Heart right ventricle (tissue), 16 donors: Measurements from ENCODE around the gene NETO1. TPM values are rescaled to one million over a fixed set of nuclear protein-coding genes. Genes with fewer than 3 reads are reported as not detected.

ENCODE experiments used
- ATAC-seq, 8 donors: fragments of 200-7000 bp; cut with Tn5 transposase; one replicate each; pipeline ENCODE4 v1.9.1; 2020; ENCODE audit warnings: mild to moderate bottlenecking in 8 of 8, moderate library complexity in 8 of 8, moderate number of reproducible peaks in 1 of 8
- DNase-seq, 2 donors: peaks; one replicate each; pipeline ENCODE4 v3.0.0-alpha.2; 2020
- H3K27ac ChIP-seq, 10 donors: fragments of 200-600 bp; sonication (generic) in 2 of 10; one replicate each; pipeline versions ENCODE4 v1.5.0 to v1.8.0; 2020 to 2022; ENCODE audit warnings: mild to moderate bottlenecking in 3 of 10
- H3K27me3 ChIP-seq, 7 donors: fragments of 200-600 bp; one replicate each; pipeline ENCODE4 v1.8.0; 2021 to 2022; ENCODE audit warnings: mild to moderate bottlenecking in 2 of 7
- H3K36me3 ChIP-seq, 9 donors: fragments of 200-600 bp; sonication (generic) in 1 of 9; one replicate each; pipeline versions ENCODE4 v1.5.0 to v1.8.0; 2020 to 2022; ENCODE audit warnings: mild to moderate bottlenecking in 2 of 9
- H3K4me1 ChIP-seq, 9 donors: fragments of 200-600 bp; sonication (generic) in 1 of 9; one replicate each; pipeline versions ENCODE4 v1.5.0 to v1.8.0; 2020 to 2022; ENCODE audit warnings: mild to moderate bottlenecking in 4 of 9
- H3K4me3 ChIP-seq, 10 donors: fragments of 200-600 bp; sonication (generic) in 2 of 10; one replicate each; pipeline versions ENCODE4 v1.5.0 to v1.8.0; 2020 to 2022; ENCODE audit warnings: mild to moderate bottlenecking in 7 of 10, moderate library complexity in 2 of 10
- H3K9me3 ChIP-seq, 11 donors: fragments of 200-600 bp in 10 of 11; sonication (generic) in 2 of 11; one replicate each; pipeline versions ENCODE4 v1.5.0 to v1.8.0; 2013 to 2022; ENCODE audit warnings: mild to moderate bottlenecking in 2 of 11, control low read depth in 1 of 11, moderate library complexity in 1 of 11
- CTCF ChIP-seq, 9 donors: fragments of 200-600 bp; sonication (generic) in 2 of 9; IDR thresholded peaks; one replicate each; pipeline versions ENCODE4 v1.5.0 to v1.8.0; 2021 to 2022; ENCODE audit warnings: antibody characterized with exemption in 9 of 9, mild to moderate bottlenecking in 5 of 9, moderate library complexity in 1 of 9
- WGBS, 2 donors: extraction: QIAGEN DNeasy Blood & Tissue Kit; methylation state at CpG; one replicate each; pipeline ENCODE4 v1.1.7; 2013; ENCODE audit warnings: inconsistent platforms in 1 of 2; 5-methylcytosine and 5-hydroxymethylcytosine counted together
- intact Hi-C, 10 donors: fragments of 100-400 bp; cut with DNase I; formaldehyde crosslinking; loops; one replicate each; pipeline versions ENCODE4 v1.11.1 to v1.14.2; 2022
- polyA plus RNA-seq, 2 donors: library from polyadenylated mRNA; stranded (reverse); fragments of 200-250 nt; gene quantifications; one replicate each; pipeline ENCODE4 v1.2.3, GENCODE V29; 2013
- total RNA-seq, 10 donors: library from RNA; stranded (reverse); fragmentation: NEBNext Ultra II Directional in 3 of 10; extraction: Animal tissue kit (Norgen Biotek cat#: 25700) in 3 of 10; gene quantifications; one replicate each; pipeline versions ENCODE4 v1.2.1 to v1.2.4, GENCODE V29; 2021 to 2023
- donor health status: Arrhythmogenic right ventricular cardiomyopathy.
- donor health status: ischemic (EF 13 %, LVEDD 7.1; RV severe dilation, severe dysfunction).
- donor health status: healthy with polysubstance abuse.
- donor health status: DM: no; HTN: yes; CAD: no.
- donor health status: DM: no; HTN: no; CAD: no.
- donor health status: ischemic (EF 25% LVEDD 6.9; RV normal size, moderate dysfunction).
- donor health status: ischemic (EF 25% LVEDD 5.7; RV mildly dilated, moderate dysfunction).
- donor health status: healthy.
- donor health status: DM: yes; HTN: yes; CAD: no.
- donor health status: Ischemic cardiomyopathy.
- donor health status: ischemic (EF 35%, LVEDD 5.7; RV mildly dilated, moderate dysfunction).
- donor health status: nonischemic (EF 11% LVEDD 7.7; RV severe dilation, severe dysfunction).
- donor health status: DM: yes; HTN: yes; CAD: no.
- donor health status: PGD.
- donor health status: ischemic (EF 29% LVEDD 5.4; RV normal size, mild dysfunction).
- donor health status: nonischemic (EF 23%, LVEDD 6.1; RV moderate dilation, normal function).

Gene NETO1
- total and polyA plus RNA-seq, 12 donors = 0.07 to 0.78 (median 0.52) TPM; not detected in 6

- H3K36me3 ChIP-seq = no peaks in the 10 kb centered on the region
- ATAC-seq = no peak
- H3K27me3 ChIP-seq = no peaks in the 10 kb centered on the region
- DNase-seq = no peak
- no peak overlapping the region for H3K27ac ChIP-seq
- H3K4me3 ChIP-seq = no peak overlapping the region
- intact Hi-C loops = no loop called here
- H3K4me1 ChIP-seq = no peaks in the 10 kb centered on the region
- no peak for TF ChIP-seq CTCF (IDR thresholded peaks at IDR 0.05)
- H3K9me3 ChIP-seq = peaks cover 0 to 15% (median 0%) of the 10 kb centered on the region in 11 donors
- WGBS, 2 donors = 50 to 60% methylated on average over 3 of the region's 3 CpGs
These were observed 18.1 kb downstream of the NETO1 start for GRCh38 chr18:72849671-72850070.

GRCh38 chr18:72848503-72849237 lies 19.1 kb downstream of the NETO1 start:
- H3K9me3 ChIP-seq = peaks cover 0 to 15% (median 0%) of the 10 kb centered on the region in 11 donors
- 29 to 81% methylated on average over 1 of the region's 1 CpG for WGBS, 2 donors
- no peak overlapping the region for H3K4me3 ChIP-seq
- H3K4me1 ChIP-seq = no peaks in the 10 kb centered on the region
- H3K36me3 ChIP-seq = no peaks in the 10 kb centered on the region
- intact Hi-C loops = no loop called here
- ATAC-seq (no peak), DNase-seq (no peak)
- TF ChIP-seq CTCF (IDR thresholded peaks at IDR 0.05) = no peak
- no peak overlapping the region for H3K27ac ChIP-seq
- H3K27me3 ChIP-seq = no peaks in the 10 kb centered on the region

GRCh38 chr18:72847771-72848170 lies 20.0 kb downstream of the NETO1 start:
- Histone ChIP-seq H3K4me3 (no peak overlapping the region), H3K36me3 (no peaks in the 10 kb centered on the region), H3K27me3 (no peaks in the 10 kb centered on the region), H3K4me1 (no peaks in the 10 kb centered on the region), H3K9me3 (peaks cover 0 to 15% (median 0%) of the 10 kb centered on the region in 11 donors), H3K27ac (no peak overlapping the region)
- DNase-seq (no peak), ATAC-seq (no peak)
- intact Hi-C loops = no loop called here
- no peak for TF ChIP-seq CTCF (IDR thresholded peaks at IDR 0.05)
- WGBS, 2 donors = 77 to 80% methylated on average over 1 of the region's 1 CpG

- H3K9me3 ChIP-seq = peaks cover 0 to 15% (median 0%) of the 10 kb centered on the region in 11 donors
- DNase-seq (peak in 1 of 2 donors; percentile 19), ATAC-seq (peak in 2 of 8 donors; percentile 46 to 55)
- H3K4me3 ChIP-seq = no peak overlapping the region
- intact Hi-C loops = no loop called here
- H3K27me3 ChIP-seq = no peaks in the 10 kb centered on the region
- H3K4me1 ChIP-seq = no peaks in the 10 kb centered on the region
- no peak for TF ChIP-seq CTCF (IDR thresholded peaks at IDR 0.05)
- 57 to 58% methylated on average over 7 of the region's 7 CpGs for WGBS, 2 donors
- no peaks in the 10 kb centered on the region for H3K36me3 ChIP-seq
- H3K27ac ChIP-seq = no peak overlapping the region
These were observed 20.9 kb downstream of the NETO1 start for GRCh38 chr18:72846736-72847533.
